G401.6 (cell line): ENCODE data around the gene AJAP1.
"Not testable (repeated sequence)": the region's sequence is repeated elsewhere in the genome, so short reads cannot be mapped to it uniquely, and the experiment has no call there.

Experiments used
- FAIRE-seq: peaks from 2 replicates; lab custom pipeline; 2012; peaks lifted over from hg19 to GRCh38; lab: Jason Lieb, UNC

The AJAP1 gene

GRCh38 chr1:4658643-4659628 is 4.5 kb downstream of the AJAP1 start:
- no peak for FAIRE-seq

GRCh38 chr1:4660917-4661594 is 6.6 kb downstream of the AJAP1 start:
- FAIRE-seq, result no peak

DNA sequence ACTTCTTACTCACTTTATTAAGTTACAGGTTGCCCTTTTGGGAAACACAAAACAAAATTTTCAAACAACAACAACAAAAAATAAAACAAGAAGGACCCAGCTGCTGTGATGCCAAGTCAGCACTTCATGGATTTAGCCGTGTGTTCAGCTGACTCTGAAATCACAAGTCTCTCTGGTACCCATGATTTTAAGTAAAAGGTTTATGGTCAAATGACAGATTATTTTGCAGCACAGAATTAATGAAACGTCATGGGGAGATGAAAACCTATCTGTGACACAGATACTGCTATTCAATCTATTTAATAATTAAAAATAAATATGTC is 7.1 kb downstream of the AJAP1 start:
- FAIRE-seq, result no peak

- FAIRE-seq, result no peak
Observed at GRCh38 chr1:4662168-4662567, 7.8 kb downstream of the AJAP1 start.

DNA sequence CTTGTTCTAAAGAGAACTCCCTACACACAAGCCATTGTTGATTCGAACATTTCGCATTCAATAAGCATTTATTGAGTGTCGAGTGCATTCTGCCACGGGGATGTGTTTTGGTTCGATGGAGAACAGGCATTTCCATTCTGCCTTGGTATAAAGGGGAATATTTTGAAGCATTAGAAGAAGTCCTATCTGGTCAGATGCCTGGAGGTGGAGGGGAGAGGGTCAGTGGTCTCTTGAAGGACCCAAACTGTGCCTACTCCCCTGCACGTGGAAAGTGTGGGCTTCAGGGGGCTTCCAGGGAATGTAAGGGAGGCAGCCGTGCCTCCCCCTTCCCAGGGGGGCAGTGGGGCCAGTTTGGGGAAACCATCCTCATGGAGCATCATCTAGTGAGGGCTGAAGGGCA is 8.3 kb downstream of the AJAP1 start:
- FAIRE-seq, result no peak

- no peak for FAIRE-seq
Observed at GRCh38 chr1:4664095-4664494, 9.7 kb downstream of the AJAP1 start.

DNA sequence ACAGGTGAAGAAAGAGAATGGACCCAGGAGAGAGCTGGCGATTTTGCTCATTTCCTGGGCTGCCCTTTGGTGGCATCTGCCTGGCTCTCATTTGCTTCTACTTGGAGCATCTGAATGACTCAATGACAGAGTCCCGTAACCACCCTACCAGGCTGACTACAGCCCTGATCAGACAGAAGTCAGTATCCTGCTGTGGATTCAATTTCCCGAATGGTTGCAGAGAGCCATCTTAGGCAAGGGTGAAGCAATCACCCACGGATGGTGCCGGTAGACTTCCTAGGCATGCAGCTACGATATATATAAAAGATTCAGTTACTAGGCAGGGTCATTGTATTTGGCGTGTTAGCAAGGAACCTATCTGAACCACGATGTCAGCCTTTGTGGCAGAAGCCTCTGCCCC is 10.2 kb downstream of the AJAP1 start:
- FAIRE-seq, result no peak

- no peak for FAIRE-seq
Observed at GRCh38 chr1:4665456-4665855, 11.0 kb downstream of the AJAP1 start.

DNA sequence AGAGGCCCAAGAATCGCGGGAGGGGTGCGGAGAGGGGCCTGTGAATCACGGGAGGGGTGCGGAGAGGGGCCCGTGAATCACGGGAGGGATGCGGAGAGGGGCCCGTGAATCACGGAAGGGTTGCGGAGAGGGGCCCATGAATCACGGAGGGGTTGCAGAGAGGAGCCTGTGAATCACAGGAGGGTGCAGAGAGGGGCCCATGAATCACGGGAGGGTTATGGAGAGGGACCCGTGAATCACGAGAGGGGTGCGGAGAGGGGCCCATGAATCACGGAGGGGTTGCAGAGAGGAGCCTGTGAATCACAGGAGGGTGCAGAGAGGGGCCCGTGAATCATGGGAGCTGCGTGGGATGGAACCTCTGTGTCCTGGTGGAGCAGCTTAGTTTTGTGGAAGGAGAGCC is 12.3 kb downstream of the AJAP1 start:
- not testable (repeated sequence) for FAIRE-seq

- no peak for FAIRE-seq
Observed at GRCh38 chr1:4668743-4669700, 14.6 kb downstream of the AJAP1 start.

DNA sequence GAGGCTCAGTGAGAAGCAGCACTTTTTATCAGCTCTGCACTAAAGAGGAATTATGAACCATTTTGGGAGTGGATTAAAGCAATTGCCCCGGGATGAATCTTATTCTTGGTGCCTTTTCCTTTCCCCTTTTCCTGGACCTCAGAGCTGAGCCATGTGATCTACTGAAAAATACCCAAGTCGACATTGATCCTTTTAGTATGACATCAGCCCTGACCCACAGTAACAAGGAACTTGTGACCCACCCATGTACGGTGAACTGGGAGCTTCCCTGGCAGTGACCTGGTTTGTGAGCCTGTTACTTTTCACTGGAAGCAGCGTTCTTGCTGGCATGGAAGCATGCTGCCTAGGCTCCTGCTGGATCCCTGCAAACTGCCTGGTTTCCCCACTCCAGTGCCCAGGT is 15.9 kb downstream of the AJAP1 start:
- no peak for FAIRE-seq

- FAIRE-seq, result no peak
Observed at GRCh38 chr1:4671828-4672227, 17.4 kb downstream of the AJAP1 start.

DNA sequence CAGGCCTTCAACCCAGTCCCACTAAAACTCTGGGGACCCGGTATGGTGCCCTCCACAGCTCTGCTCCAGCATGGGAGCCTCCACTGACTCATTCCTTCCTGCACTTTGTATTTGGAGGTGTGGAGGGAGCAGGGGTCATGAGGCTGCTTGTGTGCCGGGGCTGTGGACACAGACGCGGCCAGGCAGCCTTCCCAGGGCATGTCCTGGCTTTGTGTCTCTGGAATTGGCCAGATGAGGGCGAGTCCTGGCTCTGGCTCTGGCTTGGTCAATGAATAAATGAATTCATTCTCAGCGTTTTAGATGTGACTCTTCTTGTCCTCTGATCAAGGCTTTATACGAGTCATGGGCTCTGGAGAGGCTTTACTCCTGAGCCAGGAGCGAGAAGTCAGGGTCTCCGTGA is 19.1 kb downstream of the AJAP1 start:
- no peak for FAIRE-seq

DNA sequence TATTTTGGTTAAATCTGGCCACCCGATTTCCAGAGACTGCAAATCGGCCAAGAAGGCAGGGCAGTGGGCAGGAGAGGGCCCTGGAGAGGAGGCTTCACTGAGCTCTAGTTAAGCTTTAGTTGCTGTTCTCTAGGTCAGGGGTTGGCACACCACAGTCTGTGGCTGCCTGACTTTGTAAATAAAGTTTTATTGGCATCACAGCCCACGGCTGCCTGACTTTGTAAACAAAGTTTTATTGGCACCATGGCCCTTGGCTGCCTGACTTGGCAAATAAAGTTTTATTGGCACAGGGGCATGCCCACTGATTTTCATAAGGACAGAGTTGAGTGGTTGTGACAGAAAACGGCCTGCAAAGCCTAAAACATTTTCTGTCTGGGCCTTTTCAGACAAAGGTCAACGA is 19.7 kb downstream of the AJAP1 start:
- FAIRE-seq, result no peak

GRCh38 chr1:4674676-4675075 is 20.3 kb downstream of the AJAP1 start:
- no peak for FAIRE-seq

DNA sequence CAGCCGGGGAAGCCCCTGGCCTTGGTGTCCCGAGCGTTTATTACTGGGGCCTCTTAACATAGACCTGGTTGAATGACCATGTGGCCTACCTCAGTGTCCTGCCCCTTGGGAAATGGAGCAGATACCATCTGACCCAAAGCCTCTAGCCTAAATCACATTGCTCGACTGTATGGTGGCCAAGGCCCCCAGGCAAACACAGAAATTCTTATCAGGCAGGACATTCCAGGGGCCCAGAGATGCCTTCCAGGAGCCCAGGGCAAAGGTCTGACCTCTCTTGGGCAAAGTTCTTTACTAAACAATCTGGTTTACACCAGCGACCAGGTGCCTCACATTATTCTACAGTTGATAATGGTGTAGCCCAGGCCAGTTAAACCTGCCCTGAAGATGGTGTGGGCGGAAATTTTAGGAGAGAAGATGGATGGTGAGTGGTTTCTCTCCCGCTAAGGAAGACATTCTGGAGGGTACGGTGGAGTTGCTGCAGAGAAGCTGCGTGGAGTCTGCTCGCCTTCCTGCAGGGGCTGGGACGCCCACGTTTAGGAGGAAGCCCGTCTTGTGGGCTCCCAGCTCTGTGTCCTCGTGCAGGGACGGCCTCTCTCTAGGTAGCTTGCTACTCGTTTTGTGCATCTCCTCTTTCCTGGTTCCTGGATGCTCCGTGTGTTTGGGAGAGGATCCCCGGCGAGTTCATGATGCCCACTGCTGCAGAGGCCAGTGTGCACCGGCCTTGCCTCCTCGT is 21.2 kb downstream of the AJAP1 start:
- no peak for FAIRE-seq

DNA sequence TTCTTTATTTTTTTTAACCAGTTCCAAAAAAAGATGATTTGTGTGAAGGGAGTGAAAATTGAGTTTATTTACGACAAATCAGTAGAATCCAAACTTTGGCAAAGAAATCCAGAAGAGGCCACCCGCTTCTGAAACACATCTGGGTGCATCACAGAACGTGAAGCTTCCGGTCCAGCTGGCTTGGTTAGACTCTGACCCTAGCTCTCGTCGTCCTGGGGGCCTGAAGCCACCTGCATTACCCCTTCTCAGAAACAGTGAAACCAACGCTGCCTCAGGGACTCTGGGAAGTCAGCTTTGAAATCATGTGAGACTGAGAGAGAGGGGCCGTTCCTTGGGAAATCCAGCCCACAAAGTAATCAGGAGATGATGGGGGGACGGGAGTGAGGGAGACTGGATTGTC is 21.8 kb downstream of the AJAP1 start:
- no peak for FAIRE-seq

GRCh38 chr1:4677608-4678007 is 23.2 kb downstream of the AJAP1 start:
- FAIRE-seq, result no peak

- no peak for FAIRE-seq
Observed at GRCh38 chr1:4678066-4678717, 23.8 kb downstream of the AJAP1 start.

DNA sequence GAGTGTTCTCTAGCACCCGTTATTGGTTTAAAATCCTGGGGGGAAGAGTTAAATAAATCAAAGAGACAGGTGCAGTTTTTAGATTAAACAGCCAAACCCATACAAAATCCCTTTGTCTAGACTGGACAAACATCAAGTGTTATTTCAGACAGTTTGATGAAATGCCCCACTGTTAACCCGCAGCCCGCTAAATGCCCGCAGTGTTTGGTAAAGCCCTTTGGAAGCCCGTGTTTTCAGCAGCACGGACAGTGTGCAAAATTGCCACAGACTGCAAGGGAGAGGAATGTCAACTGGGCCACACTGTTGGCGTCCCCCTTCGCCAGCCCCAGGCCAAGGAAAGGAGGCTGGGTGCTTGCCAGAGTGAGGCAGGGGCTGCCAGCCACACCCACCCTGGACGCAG is 26.6 kb downstream of the AJAP1 start:
- FAIRE-seq, result no peak

DNA sequence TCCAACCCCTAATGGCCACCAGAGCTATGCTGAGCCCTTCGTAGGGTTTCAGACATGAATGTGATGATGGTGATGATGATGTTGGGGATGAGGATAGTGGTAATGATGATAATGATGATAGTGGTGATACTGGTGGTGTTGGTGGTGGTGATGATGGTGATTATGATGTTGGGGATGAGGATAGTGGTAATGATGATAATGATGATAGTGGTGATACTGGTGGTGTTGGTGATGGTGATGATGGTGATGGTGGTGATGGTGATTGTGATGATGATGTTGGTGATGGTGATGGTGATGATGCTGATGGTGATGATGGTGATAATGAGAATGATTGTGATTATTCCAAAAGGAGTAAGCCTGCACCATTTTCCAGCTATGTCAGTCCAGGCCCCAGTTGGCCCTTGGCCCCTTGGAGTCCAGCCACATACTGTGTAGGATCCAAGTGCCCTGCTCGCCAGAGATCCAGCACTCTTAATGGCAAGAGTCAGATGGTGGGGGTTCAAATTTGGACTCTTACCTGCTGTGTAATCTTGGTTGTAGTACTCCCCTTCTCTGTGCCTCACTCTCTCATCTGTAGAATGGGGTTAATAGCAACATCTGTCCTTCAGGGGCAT is 28.3 kb downstream of the AJAP1 start:
- no peak for FAIRE-seq
